ENCODE data around the gene LRRC32. TPM values are rescaled to one million over a fixed set of nuclear protein-coding genes. Genes with fewer than 3 reads are reported as not detected.

The LRRC32 gene
- total RNA-seq, 2 experiments from 2014 or later: 0.82 to 0.87 TPM

DNA sequence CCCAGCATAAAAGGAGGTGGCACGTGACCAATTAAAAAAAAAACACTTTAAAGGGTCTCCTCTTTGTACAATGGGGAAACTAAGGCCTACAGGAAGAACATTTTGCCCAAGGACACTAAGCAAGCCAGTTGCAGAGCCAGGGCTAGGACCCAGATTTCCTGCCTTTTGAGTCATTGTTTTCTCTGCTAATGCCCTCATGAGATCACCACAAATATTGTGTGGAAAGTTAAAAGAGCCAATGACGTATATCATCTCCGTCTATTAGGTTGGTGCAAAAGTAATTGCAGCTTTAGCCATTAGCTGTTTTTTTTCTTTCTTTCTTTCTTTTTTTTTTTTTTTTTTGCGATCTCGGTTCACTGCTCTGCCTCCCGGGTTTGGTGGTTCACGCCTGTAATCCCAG is 24.1 kb upstream of the LRRC32 start:
- CTCF ChIA-PET: interaction anchor here (0.7 kb wide), 1 partner anchor 556 kb away, joined by 3 read pairs; no protein-coding TSS in a partner anchor
- H3K4me1 Mint-ChIP-seq: peaks cover 6% of the 10 kb centered on the region

DNA sequence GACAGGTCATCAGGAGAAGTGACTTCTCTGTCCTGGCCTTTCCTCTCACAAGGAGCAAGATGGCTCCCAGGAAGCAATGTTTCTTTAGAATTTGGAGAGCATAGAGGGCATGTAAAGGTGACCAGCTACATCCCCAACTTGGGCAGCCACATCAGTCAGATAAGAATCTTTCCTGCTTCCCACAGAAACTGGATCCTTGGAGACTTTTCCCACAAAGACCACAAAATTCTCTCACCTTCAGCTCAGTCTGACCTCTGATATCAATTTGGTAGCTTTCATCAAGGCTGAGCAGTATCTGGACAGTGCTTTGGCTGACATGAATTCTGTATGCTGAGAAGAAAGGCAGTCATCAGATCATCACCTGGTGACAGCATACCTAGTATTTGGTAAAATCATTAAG is 23.3 kb upstream of the LRRC32 start:
- H3K9me3 Mint-ChIP-seq: no peaks in the 10 kb centered on the region
- H3K4me3 Mint-ChIP-seq: no peak overlapping the region
- H3K27me3 Mint-ChIP-seq: peaks cover 13% of the 10 kb centered on the region
- H3K4me1 Mint-ChIP-seq: peaks cover 6% of the 10 kb centered on the region
- H3K27ac Mint-ChIP-seq: no peak overlapping the region
- no peak for DNase-seq
- no peaks in the 10 kb centered on the region for H3K36me3 Mint-ChIP-seq (ENCODE audit: low read depth)
- ChIA-PET CTCF (interaction anchor here (1.0 to 1.6 kb wide), 4 partner anchors 9 to 485 kb away, joined by 3 read pairs; no protein-coding TSS in a partner anchor), POLR2A (no interaction called here)

More for the DNA sequence above, 24.1 kb upstream of the LRRC32 start:
- Mint-ChIP-seq H3K9me3 (no peaks in the 10 kb centered on the region), H3K36me3 (ENCODE audit: low read depth) (no peaks in the 10 kb centered on the region), H3K27me3 (peaks cover 13% of the 10 kb centered on the region), H3K4me3 (no peak overlapping the region), H3K27ac (no peak overlapping the region)
- no peak for DNase-seq
- POLR2A ChIA-PET: no interaction called here

DNA sequence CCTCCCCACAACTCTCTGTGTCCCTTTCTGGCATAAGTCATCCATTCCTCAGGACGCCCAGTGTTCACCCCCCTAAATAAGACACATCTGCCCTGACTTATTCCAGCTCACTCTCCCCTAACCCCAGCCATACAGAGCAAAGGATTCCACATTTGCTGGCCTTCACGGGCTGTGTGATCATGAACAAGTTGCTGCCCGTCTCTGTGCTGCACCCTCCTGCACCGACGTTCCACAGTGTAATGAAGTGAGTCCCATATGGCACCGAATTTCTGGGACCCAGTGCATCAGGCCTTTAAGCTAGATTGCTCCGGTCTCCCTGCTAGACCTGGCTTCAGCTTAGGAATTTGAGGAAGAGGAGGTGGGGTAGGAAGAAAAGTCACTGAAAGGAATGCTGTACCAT is 22.4 kb upstream of the LRRC32 start:
- no peak overlapping the region for H3K27ac Mint-ChIP-seq
- no peaks in the 10 kb centered on the region for H3K36me3 Mint-ChIP-seq (ENCODE audit: low read depth)
- no peak overlapping the region for H3K4me3 Mint-ChIP-seq
- H3K4me1 Mint-ChIP-seq: peaks cover 6% of the 10 kb centered on the region
- no peak for DNase-seq
- POLR2A ChIA-PET: no interaction called here
- CTCF ChIA-PET: interaction anchor here (1.0 to 1.6 kb wide), 3 partner anchors 10 to 13 kb away, joined by 3 read pairs; no protein-coding TSS in a partner anchor
- H3K27me3 Mint-ChIP-seq: peaks cover 13% of the 10 kb centered on the region
- no peaks in the 10 kb centered on the region for H3K9me3 Mint-ChIP-seq

DNA sequence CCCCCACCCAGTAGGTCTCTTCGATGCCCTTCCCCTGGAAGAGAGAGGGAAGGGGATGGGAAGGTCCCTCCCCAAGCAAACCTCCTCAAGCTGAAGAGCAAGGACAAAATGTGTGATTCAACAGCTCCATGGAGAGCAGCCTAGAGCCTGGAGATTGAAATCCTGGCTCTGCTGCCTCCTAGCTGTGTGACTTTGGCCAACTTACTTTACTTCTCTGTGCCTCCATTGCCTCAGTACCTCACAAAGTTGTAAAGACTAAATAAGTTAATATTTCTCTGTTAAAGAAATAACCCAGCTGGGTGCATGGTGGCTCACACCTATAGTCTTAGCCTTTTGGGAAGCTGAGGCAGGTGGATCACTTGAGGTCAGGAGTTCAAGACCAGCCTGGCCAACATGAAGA is 21.1 kb upstream of the LRRC32 start:
- DNase-seq: no peak
- POLR2A ChIA-PET: no interaction called here
- Mint-ChIP-seq H3K4me3 (no peak overlapping the region), H3K9me3 (no peaks in the 10 kb centered on the region), H3K27ac (no peak overlapping the region), H3K4me1 (peaks cover 9% of the 10 kb centered on the region), H3K36me3 (ENCODE audit: low read depth) (no peaks in the 10 kb centered on the region), H3K27me3 (peaks cover 13% of the 10 kb centered on the region)
- CTCF ChIA-PET: interaction anchor here (1.6 kb wide), 1 partner anchor 10 kb away, joined by 5 read pairs; no protein-coding TSS in a partner anchor

DNA sequence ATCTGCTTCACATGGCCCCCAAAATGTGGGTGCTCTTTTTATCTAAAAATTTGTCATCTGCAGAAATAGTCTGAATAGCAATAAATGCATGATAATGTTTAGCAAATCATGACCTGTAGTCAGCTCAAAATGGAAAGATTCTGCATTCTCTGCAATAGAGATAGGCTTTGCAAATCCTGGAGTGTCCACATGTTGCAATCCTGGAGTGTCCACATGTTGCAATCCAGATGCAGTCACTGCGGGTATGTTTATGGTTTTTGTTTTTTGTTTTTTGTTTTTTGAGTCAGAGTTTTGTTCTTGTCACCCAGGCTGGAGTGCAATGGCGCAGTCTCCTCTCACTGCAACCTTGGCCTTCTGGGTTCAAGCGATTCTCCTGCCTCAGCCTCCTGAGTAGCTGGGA is 20.2 kb upstream of the LRRC32 start:
- POLR2A ChIA-PET: interaction anchor here (0.7 kb wide), 1 partner anchor 133 kb away, joined by 4 read pairs; no protein-coding TSS in a partner anchor
- Mint-ChIP-seq H3K27ac (no peak overlapping the region), H3K4me1 (peaks cover 14% of the 10 kb centered on the region), H3K9me3 (no peaks in the 10 kb centered on the region), H3K4me3 (no peak overlapping the region), H3K27me3 (peaks cover 12% of the 10 kb centered on the region), H3K36me3 (ENCODE audit: low read depth) (no peaks in the 10 kb centered on the region)
- CTCF ChIA-PET: interaction anchor here (0.5 to 1.6 kb wide), 3 partner anchors 9 to 341 kb away, joined by 3 to 5 read pairs (median 3); no protein-coding TSS in a partner anchor
- DNase-seq: no peak

DNA sequence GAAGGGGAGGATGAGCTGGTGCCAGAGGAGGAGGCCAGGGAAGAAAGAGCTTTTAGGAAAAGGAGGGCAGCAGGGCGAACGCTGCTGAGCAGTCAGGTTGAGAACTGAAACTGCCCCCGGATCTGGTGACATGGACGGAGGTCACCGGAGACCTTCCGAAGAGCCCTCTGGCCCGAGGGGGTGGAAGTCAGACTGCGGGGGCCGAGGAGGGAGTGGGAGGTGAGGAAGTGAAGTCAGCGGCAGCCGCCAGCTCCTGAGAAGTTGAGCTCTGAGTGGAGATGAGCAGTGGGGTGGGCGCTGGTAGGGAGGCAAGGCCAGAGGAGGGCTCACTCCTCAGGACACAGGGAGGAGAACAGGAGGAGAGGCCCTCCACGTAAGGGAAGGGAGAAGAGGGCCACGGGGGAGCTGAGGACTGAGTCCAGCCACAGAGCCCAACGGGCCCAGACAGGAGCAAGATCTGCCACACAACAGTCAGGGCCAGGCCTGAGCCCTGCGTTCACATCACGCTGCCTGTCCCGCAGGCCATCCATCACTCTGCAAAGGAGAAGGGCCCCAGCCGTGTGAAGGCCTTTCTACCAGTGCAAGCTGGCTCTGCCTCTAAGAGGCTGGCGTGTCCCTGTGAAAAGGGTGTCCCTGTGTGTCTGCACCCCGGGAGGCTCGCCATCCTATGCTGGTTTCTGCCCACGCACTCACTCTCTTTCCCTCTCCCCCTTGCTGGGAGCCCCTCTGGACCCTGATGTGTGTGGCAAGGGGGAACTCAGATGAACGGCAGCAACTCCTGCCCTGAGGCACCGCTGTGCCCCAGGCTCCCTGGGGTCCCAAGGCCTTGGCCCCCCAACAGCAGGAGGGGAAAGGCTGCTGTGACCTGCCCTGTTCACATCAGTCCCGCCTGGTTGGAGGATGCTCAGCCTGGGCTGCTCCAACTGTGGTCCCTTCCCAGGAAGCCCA is 19.0 kb upstream of the LRRC32 start:
- POLR2A ChIA-PET: no interaction called here
- Mint-ChIP-seq H3K9me3 (no peaks in the 10 kb centered on the region), H3K27me3 (peaks cover 12% of the 10 kb centered on the region), H3K4me3 (no peak overlapping the region), H3K36me3 (ENCODE audit: low read depth) (no peaks in the 10 kb centered on the region), H3K27ac (no peak overlapping the region), H3K4me1 (peaks cover 10% of the 10 kb centered on the region)
- DNase-seq: no peak
- CTCF ChIA-PET: interaction anchor here (0.6 to 1.0 kb wide), 2 partner anchors 12 to 147 kb away, joined by 3 to 7 read pairs; no protein-coding TSS in a partner anchor

DNA sequence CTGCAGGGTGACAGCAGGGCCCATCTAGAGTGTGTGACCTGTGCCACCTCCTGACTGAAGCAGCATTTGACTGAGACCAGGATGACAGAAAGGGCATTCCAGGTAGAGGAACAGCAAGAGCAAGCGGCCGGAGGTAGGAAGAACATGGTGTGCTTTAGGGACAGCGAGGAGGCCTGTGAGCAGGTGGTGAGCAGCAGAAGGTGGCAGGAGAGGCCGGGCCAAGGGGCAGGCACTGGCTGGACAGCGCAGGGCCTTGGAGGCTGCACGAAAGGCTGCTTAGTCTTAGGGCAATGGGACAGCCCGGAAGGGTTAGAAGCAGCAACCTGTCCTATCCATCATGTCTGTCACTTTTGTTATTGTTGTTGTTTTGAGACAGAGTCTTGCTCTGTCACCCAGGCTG is 17.6 kb upstream of the LRRC32 start:
- ChIA-PET POLR2A (no interaction called here), CTCF (no interaction called here)
- Mint-ChIP-seq H3K9me3 (no peaks in the 10 kb centered on the region), H3K36me3 (ENCODE audit: low read depth) (no peaks in the 10 kb centered on the region), H3K4me1 (peaks cover 10% of the 10 kb centered on the region), H3K4me3 (no peak overlapping the region), H3K27ac (no peak overlapping the region), H3K27me3 (peaks cover 5% of the 10 kb centered on the region)
- DNase-seq: no peak

DNA sequence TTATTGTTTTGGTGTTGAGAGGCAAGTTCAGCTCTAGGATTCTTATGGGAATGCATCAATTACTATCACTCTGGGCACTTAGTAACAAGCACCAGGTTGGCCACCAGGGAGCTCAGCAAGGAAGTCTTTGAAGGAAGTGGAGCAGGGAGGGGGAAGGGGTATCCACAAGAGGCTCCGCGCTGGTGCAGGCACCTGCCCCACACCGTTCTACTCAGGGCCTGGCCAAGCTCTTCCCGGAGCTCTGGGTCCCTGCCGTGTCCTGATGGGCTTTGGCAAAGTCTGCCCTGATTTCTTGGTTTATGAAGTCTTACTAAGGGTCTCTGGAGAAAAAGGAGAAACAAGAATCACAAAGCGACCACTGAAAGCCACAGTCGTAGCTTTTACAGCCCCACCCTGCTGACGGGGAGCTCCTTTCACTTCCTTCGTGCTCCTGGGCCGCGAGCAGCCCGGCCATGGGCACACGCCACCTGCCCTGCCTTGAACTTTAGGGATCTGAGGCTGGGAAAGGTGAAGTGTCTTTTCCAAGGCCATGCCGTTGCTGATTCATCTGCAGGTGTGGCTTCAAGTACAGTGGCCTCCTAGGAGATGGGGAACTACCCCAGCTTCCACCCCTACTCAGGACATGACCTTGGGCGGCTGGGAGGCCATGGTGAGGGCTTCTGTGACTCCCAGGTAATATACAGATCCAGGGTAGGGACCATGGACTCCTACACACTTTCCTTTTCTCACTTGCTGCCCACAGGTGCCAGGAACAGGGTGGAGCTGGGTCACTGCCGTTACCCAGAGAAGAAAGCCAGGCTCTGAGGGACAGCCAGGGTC is 15.9 kb upstream of the LRRC32 start:
- ChIA-PET POLR2A (no interaction called here), CTCF (interaction anchor here (0.7 to 0.9 kb wide), 3 partner anchors 10 to 35 kb away, joined by 3 to 6 read pairs (median 4); no protein-coding TSS in a partner anchor)
- DNase-seq: no peak
- H3K36me3 Mint-ChIP-seq (ENCODE audit: low read depth): no peaks in the 10 kb centered on the region
- H3K27me3 Mint-ChIP-seq: peaks cover under 1% of the 10 kb centered on the region
- H3K4me1 Mint-ChIP-seq: peaks cover 10% of the 10 kb centered on the region
- H3K4me3 Mint-ChIP-seq: peak overlapping the region; percentile 11
- peak overlapping the region; percentile 76 for H3K27ac Mint-ChIP-seq
- no peaks in the 10 kb centered on the region for H3K9me3 Mint-ChIP-seq

DNA sequence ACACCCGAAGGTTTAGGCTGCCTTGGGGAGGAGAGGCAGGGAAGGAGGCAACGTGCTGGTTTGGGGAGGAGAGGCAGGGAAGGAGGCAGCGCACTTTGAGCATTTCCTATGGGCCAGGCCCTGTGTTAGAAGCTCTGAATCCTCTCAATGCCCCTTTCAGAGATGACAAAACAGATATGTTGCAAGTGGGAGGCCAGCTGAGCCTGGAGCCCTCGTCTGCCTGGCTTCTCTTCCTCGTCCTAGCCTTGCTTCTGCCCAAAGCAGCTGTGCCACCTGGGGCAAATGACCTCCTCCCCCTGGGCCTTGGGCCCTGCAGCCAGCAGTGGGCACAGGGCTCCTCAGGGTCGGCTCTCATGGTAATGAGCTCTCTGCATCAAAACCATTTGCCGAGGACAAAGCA is 15.3 kb upstream of the LRRC32 start:
- CTCF ChIA-PET: interaction anchor here (0.7 to 0.9 kb wide), 3 partner anchors 9 to 36 kb away, joined by 3 to 6 read pairs (median 4); no protein-coding TSS in a partner anchor
- H3K36me3 Mint-ChIP-seq (ENCODE audit: low read depth): no peaks in the 10 kb centered on the region
- H3K27ac Mint-ChIP-seq: no peak overlapping the region
- no peak overlapping the region for H3K4me3 Mint-ChIP-seq
- POLR2A ChIA-PET: no interaction called here
- peaks cover 10% of the 10 kb centered on the region for H3K4me1 Mint-ChIP-seq
- H3K27me3 Mint-ChIP-seq: peaks cover 1% of the 10 kb centered on the region
- H3K9me3 Mint-ChIP-seq: no peaks in the 10 kb centered on the region
- DNase-seq: no peak

DNA sequence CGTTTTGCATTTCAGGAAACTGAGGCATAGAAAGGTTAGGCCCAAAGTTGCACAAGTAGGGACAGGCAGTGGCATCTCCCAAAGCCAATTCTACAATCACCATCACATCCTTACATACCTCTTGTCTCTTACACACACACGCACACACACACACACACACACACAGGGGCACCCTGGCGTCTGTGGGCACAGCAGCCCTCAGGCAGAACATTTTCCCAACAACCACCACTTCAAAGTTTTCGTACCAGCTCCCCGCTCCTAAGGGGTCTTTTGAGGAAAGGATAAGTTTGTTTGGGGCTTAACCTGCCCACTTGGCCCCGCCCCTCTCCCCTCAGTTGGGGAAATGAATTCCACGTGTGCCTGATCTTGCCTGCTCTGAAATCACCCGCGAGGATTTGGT is 14.7 kb upstream of the LRRC32 start:
- H3K27me3 Mint-ChIP-seq: peaks cover 1% of the 10 kb centered on the region
- CTCF ChIA-PET: interaction anchor here (0.6 to 4.3 kb wide), 3 partner anchors 13 to 338 kb away, joined by 3 to 20 read pairs (median 4); partner anchors contain the start of gene LRRC32

DNA sequence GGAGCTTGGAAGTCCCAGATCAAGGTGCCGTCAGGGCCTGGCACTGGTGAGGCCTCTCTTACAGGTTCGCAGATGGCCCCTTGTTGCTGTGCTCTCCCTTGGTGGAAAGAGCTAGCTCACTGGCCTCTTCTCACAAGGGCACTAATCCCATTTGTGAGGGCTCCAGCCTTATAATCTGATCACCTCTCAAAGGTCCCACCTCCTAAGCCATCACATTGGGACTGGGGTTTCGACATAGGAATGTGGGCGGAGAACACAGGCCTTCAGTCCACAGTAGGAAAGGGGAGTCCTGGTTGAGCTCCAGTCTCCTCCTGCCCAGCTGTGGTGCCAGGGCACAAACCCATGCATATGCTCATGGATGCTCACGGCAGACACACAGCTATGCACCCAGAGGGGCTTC is 14.0 kb upstream of the LRRC32 start:
- POLR2A ChIA-PET: no interaction called here
- no peak for DNase-seq
- Mint-ChIP-seq H3K4me1 (peaks cover 10% of the 10 kb centered on the region), H3K9me3 (no peaks in the 10 kb centered on the region), H3K36me3 (ENCODE audit: low read depth) (no peaks in the 10 kb centered on the region), H3K27me3 (peaks cover 1% of the 10 kb centered on the region), H3K27ac (no peak overlapping the region), H3K4me3 (no peak overlapping the region)
- CTCF ChIA-PET: interaction anchor here (4.3 kb wide), 1 partner anchor 12 kb away, joined by 20 read pairs; the partner anchor contains the start of gene LRRC32

More for the DNA sequence above, 14.7 kb upstream of the LRRC32 start:
- POLR2A ChIA-PET: no interaction called here
- H3K36me3 Mint-ChIP-seq (ENCODE audit: low read depth): no peaks in the 10 kb centered on the region
- no peak overlapping the region for H3K4me3 Mint-ChIP-seq
- H3K27ac Mint-ChIP-seq: no peak overlapping the region
- peaks cover 10% of the 10 kb centered on the region for H3K4me1 Mint-ChIP-seq
- DNase-seq: no peak
- H3K9me3 Mint-ChIP-seq: no peaks in the 10 kb centered on the region

DNA sequence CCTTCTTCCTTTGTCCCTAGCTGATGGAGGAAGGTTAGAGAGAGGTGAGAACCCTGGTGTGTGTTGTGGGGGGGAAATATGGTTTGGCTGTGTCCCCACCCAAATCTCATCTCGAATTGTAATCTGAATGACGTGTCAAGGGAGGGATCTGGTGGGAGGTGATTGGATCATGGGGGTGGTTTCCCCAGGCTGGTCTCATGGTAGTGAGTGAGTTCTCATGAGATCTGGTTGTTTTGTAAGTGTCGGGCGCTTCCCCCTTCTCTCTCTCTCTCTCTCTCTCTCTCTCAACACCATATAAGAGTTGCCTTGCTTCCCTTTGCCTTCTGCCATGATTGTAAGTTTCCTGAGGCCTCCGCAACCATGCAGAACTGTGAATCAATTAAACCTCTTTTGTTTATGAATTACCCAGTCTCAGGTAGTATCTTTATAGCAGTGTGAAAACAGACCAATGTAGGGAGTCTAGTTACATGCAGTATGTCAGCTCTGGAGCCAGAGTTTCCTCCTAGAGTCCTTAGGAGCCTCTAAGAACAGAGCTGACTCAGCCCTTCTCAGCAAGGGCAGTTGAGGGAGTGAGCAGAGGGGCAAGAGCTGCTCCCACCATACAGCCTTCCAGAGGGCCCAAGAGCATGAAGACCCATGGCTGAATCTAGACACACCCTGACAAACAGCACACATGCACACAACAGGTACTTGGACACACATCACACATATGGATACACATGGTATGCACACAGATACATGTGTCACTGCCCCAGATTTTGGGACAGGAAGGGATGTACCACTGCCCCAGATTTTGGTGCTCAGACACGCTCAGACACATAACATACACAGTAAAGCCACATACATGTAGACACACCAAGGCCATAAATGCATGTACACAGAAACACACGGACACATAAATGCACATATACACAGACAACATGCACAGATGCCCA is 12.9 kb upstream of the LRRC32 start:
- no peak for DNase-seq
- no peaks in the 10 kb centered on the region for H3K9me3 Mint-ChIP-seq

More for the DNA sequence above, 12.9 kb upstream of the LRRC32 start:
- Mint-ChIP-seq H3K27ac (no peak overlapping the region), H3K4me1 (peaks cover 12% of the 10 kb centered on the region), H3K27me3 (peaks cover 1% of the 10 kb centered on the region), H3K36me3 (ENCODE audit: low read depth) (no peaks in the 10 kb centered on the region), H3K4me3 (no peak overlapping the region)
- ChIA-PET CTCF (interaction anchor here (4.3 kb wide), 1 partner anchor 11 kb away, joined by 20 read pairs; the partner anchor contains the start of gene LRRC32), POLR2A (no interaction called here)

Measured in activated CD4-positive, alpha-beta T cell treated with anti-CD3 and anti-CD28 coated beads, Interleukin-2, amount 10 ng/mL, durations not matched to agents 7 days and 5 days (primary cell).